ENCODE data around the gene AGAP4. TPM values are rescaled to one million over a fixed set of nuclear protein-coding genes. Genes with fewer than 3 reads are reported as not detected.
"Not testable (repeated sequence)": the region's sequence is repeated elsewhere in the genome, so short reads cannot be mapped to it uniquely, and the experiment has no call there.

Gene AGAP4
- total RNA-seq, 1 experiment from 2014 or later = 31.4 TPM

- H3K27me3 ChIP-seq (ENCODE audit: insufficient read depth, low read depth); intact Hi-C loops (cut with micrococcal nuclease; ENCODE audit: unreplicated experiment); BruUV-seq (replicated peaks); H2AFZ ChIP-seq; H3K9me2 ChIP-seq (ENCODE audit: insufficient read depth); CTCF ChIA-PET; H3K36me3 ChIP-seq (ENCODE audit: low read depth); POLR2A ChIA-PET (ENCODE audit: unreplicated experiment); H3K4me1 ChIP-seq (replicated peaks; ENCODE audit: insufficient read depth); H3K4me2 ChIP-seq; H4K20me1 ChIP-seq (ENCODE audit: insufficient read depth); DNase-seq; H3K79me2 ChIP-seq (ENCODE audit: low read depth); H3K9me3 ChIP-seq (ENCODE audit: insufficient read depth, low read depth); H3K27ac ChIP-seq; H3K4me3 ChIP-seq; H3F3A ChIP-seq (ENCODE audit: insufficient read depth, low read depth): not testable (repeated sequence)
Measured at GRCh38 chr10:45790694-45791426, 56.4 kb downstream of the AGAP4 start.

- H3K36me3 ChIP-seq (ENCODE audit: low read depth); BruUV-seq (replicated peaks); intact Hi-C loops (cut with micrococcal nuclease; ENCODE audit: unreplicated experiment); H4K20me1 ChIP-seq (ENCODE audit: insufficient read depth); H3F3A ChIP-seq (ENCODE audit: insufficient read depth, low read depth); CTCF ChIA-PET; H3K9me2 ChIP-seq (ENCODE audit: insufficient read depth); H3K27ac ChIP-seq; H3K9me3 ChIP-seq (ENCODE audit: insufficient read depth, low read depth); H3K4me3 ChIP-seq; H3K4me1 ChIP-seq (replicated peaks; ENCODE audit: insufficient read depth); DNase-seq; POLR2A ChIA-PET (ENCODE audit: unreplicated experiment); H2AFZ ChIP-seq; H3K79me2 ChIP-seq (ENCODE audit: low read depth); H3K4me2 ChIP-seq; H3K27me3 ChIP-seq (ENCODE audit: insufficient read depth, low read depth): not testable (repeated sequence)
Measured at GRCh38 chr10:45789991-45790390, 57.3 kb downstream of the AGAP4 start.

- H3K36me3 ChIP-seq (ENCODE audit: low read depth); H3K9me3 ChIP-seq (ENCODE audit: insufficient read depth, low read depth); DNase-seq; H3K27ac ChIP-seq; POLR2A ChIA-PET (ENCODE audit: unreplicated experiment); H3K4me2 ChIP-seq; H3K27me3 ChIP-seq (ENCODE audit: insufficient read depth, low read depth); H3F3A ChIP-seq (ENCODE audit: insufficient read depth, low read depth); H2AFZ ChIP-seq; intact Hi-C loops (cut with micrococcal nuclease; ENCODE audit: unreplicated experiment); H3K79me2 ChIP-seq (ENCODE audit: low read depth); H4K20me1 ChIP-seq (ENCODE audit: insufficient read depth); H3K4me1 ChIP-seq (replicated peaks; ENCODE audit: insufficient read depth); BruUV-seq (replicated peaks); H3K9me2 ChIP-seq (ENCODE audit: insufficient read depth); H3K4me3 ChIP-seq; CTCF ChIA-PET: not testable (repeated sequence)
Measured at GRCh38 chr10:45787212-45787741, 60.0 kb downstream of the AGAP4 start.

GRCh38 chr10:45786217-45786616 is 61.1 kb downstream of the AGAP4 start:
- H3K4me3 ChIP-seq; H3F3A ChIP-seq (ENCODE audit: insufficient read depth, low read depth); H3K27ac ChIP-seq; H3K36me3 ChIP-seq (ENCODE audit: low read depth); H4K20me1 ChIP-seq (ENCODE audit: insufficient read depth); H3K27me3 ChIP-seq (ENCODE audit: insufficient read depth, low read depth); H3K4me2 ChIP-seq; H3K4me1 ChIP-seq (replicated peaks; ENCODE audit: insufficient read depth); POLR2A ChIA-PET (ENCODE audit: unreplicated experiment); H3K9me3 ChIP-seq (ENCODE audit: insufficient read depth, low read depth); H2AFZ ChIP-seq; H3K9me2 ChIP-seq (ENCODE audit: insufficient read depth); DNase-seq; CTCF ChIA-PET; BruUV-seq (replicated peaks); H3K79me2 ChIP-seq (ENCODE audit: low read depth); intact Hi-C loops (cut with micrococcal nuclease; ENCODE audit: unreplicated experiment): not testable (repeated sequence)

Other genes starting within 250 kb of the AGAP4 start
- 3.5 and 4.4 TPM in 2 replicates for gene ZFAND4, start 174.7 kb downstream of the AGAP4 start, total RNA-seq (2021)
- 25.6 and 34.2 TPM in 2 replicates for gene WASHC2C, start 120.2 kb downstream of the AGAP4 start, total RNA-seq (2021)
- gene TIMM23, start 125.0 kb upstream of the AGAP4 start, total RNA-seq (2021) = 64.9 and 82.4 TPM in 2 replicates
- gene NCOA4, start 183.1 kb upstream of the AGAP4 start, total RNA-seq (2021) = 142 and 143 TPM in 2 replicates
- gene MSMB, start 198.8 kb upstream of the AGAP4 start, total RNA-seq (2021) = not detected in 2 replicates